GM12891 (cell line): ENCODE measurements around the gene PEPD.

Experiments
- PAX5 ChIP-seq: IDR thresholded peaks from 2 replicates; pipeline ENCODE4 v1.6.1; 2011; ENCODE audit warnings: low read length, moderate library complexity, mild to moderate bottlenecking; ENCODE audit not compliant: insufficient read depth, severe bottlenecking
- POLR2A ChIP-seq: IDR thresholded peaks from 2 replicates; pipeline ENCODE4 v1.6.1; 2011; ENCODE audit warnings: low read depth, low read length, control low read depth
- POLR2AphosphoS5 ChIP-seq: IDR thresholded peaks from 2 replicates; pipeline ENCODE4 v1.6.1; 2011; ENCODE audit warnings: low read depth, low read length, control low read depth
- POU2F2 ChIP-seq: IDR thresholded peaks from 2 replicates; pipeline ENCODE4 v1.6.1; 2011; ENCODE audit warnings: low read depth, mild to moderate bottlenecking, control low read depth, low read length, moderate library complexity
- SPI1 ChIP-seq: IDR thresholded peaks from 2 replicates; pipeline ENCODE4 v1.6.1; 2011; ENCODE audit warnings: low read depth, low read length, control low read depth
- TAF1 ChIP-seq: IDR thresholded peaks from 2 replicates; pipeline ENCODE4 v1.6.1; 2011; ENCODE audit warnings: low read depth, low read length, control low read depth

GRCh38 chr19:33547676-33548075, 26.1 kb upstream of the PEPD start:
- TF ChIP-seq POLR2AphosphoS5 (no peak), SPI1 (no peak), POLR2A (no peak), PAX5 (no peak), TAF1 (no peak), POU2F2 (no peak)
